ENCODE measurements around the gene PQBP1. TPM values are rescaled to one million over a fixed set of nuclear protein-coding genes. Genes with fewer than 3 reads are reported as not detected.

PQBP1 gene
- total RNA-seq, 1 donor = 32.9 TPM

- H3K9me3 ChIP-seq (ENCODE audit: low read depth, low read length) = no peaks in the 10 kb centered on the region
- H2AFZ ChIP-seq (ENCODE audit: low read length) = no peak overlapping the region
- H3K27me3 ChIP-seq (ENCODE audit: insufficient read depth, low read length) = no peaks in the 10 kb centered on the region
- no peak for DNase-seq (ENCODE audit: insufficient read length, low spot score, missing footprints)
- H3K4me1 ChIP-seq (ENCODE audit: insufficient read depth, low read length) = peaks cover 14% of the 10 kb centered on the region
- no peak for TF ChIP-seq CTCF (IDR thresholded peaks at IDR 0.05; ENCODE audit: extremely low read depth, low read depth, low read length)
- no peak overlapping the region for H3K27ac ChIP-seq (ENCODE audit: low read depth, low read length)
- H3K4me2 ChIP-seq (ENCODE audit: insufficient read depth, low read length) = no peak overlapping the region
- no peaks in the 10 kb centered on the region for H4K20me1 ChIP-seq (ENCODE audit: insufficient read depth, low read length)
- peaks cover 3% of the 10 kb centered on the region for H3K36me3 ChIP-seq (ENCODE audit: insufficient read depth, low read length)
- peaks cover 20% of the 10 kb centered on the region for H3K79me2 ChIP-seq (ENCODE audit: insufficient read depth, low read length)
- H3K4me3 ChIP-seq (ENCODE audit: insufficient read depth, low read length) = no peak overlapping the region
These were observed 4.0 kb upstream of the PQBP1 start for GRCh38 chrX:48893556-48894348.

GRCh38 chrX:48894891-48895290, 2.8 kb upstream of the PQBP1 start:
- H3K4me1 ChIP-seq (ENCODE audit: insufficient read depth, low read length) = peaks cover 14% of the 10 kb centered on the region
- H3K4me3 ChIP-seq (ENCODE audit: insufficient read depth, low read length) = no peak overlapping the region
- no peaks in the 10 kb centered on the region for H3K9me3 ChIP-seq (ENCODE audit: low read depth, low read length)
- no peaks in the 10 kb centered on the region for H3K27me3 ChIP-seq (ENCODE audit: insufficient read depth, low read length)
- no peak overlapping the region for H2AFZ ChIP-seq (ENCODE audit: low read length)
- H4K20me1 ChIP-seq (ENCODE audit: insufficient read depth, low read length) = no peaks in the 10 kb centered on the region
- peaks cover 3% of the 10 kb centered on the region for H3K36me3 ChIP-seq (ENCODE audit: insufficient read depth, low read length)
- TF ChIP-seq CTCF (IDR thresholded peaks at IDR 0.05; ENCODE audit: extremely low read depth, low read depth, low read length) = no peak
- peak; percentile 35 for DNase-seq (ENCODE audit: insufficient read length, low spot score, missing footprints)
- H3K79me2 ChIP-seq (ENCODE audit: insufficient read depth, low read length) = peaks cover 29% of the 10 kb centered on the region
- no peak overlapping the region for H3K4me2 ChIP-seq (ENCODE audit: insufficient read depth, low read length)
- no peak overlapping the region for H3K27ac ChIP-seq (ENCODE audit: low read depth, low read length)

- H3K9me3 ChIP-seq (ENCODE audit: low read depth, low read length) = no peaks in the 10 kb centered on the region
- H3K27ac ChIP-seq (ENCODE audit: low read depth, low read length) = peak overlapping the region; percentile 91
- H4K20me1 ChIP-seq (ENCODE audit: insufficient read depth, low read length) = no peaks in the 10 kb centered on the region
- H3K4me3 ChIP-seq (ENCODE audit: insufficient read depth, low read length) = peak overlapping the region; percentile 91
- peaks cover 14% of the 10 kb centered on the region for H3K4me1 ChIP-seq (ENCODE audit: insufficient read depth, low read length)
- peaks cover 8% of the 10 kb centered on the region for H3K36me3 ChIP-seq (ENCODE audit: insufficient read depth, low read length)
- TF ChIP-seq CTCF (IDR thresholded peaks at IDR 0.05; ENCODE audit: extremely low read depth, low read depth, low read length) = no peak
- peak overlapping the region; percentile 90 for H3K4me2 ChIP-seq (ENCODE audit: insufficient read depth, low read length)
- peaks cover 31% of the 10 kb centered on the region for H3K79me2 ChIP-seq (ENCODE audit: insufficient read depth, low read length)
- H3K27me3 ChIP-seq (ENCODE audit: insufficient read depth, low read length) = no peaks in the 10 kb centered on the region
- peak; percentile 83 for DNase-seq (ENCODE audit: insufficient read length, low spot score, missing footprints)
- peak overlapping the region; percentile 91 for H2AFZ ChIP-seq (ENCODE audit: low read length)
These were observed 1.1 kb upstream of the PQBP1 start for GRCh38 chrX:48896611-48897011.

GRCh38 chrX:48897157-48897624, 539 bp upstream of the PQBP1 start:
- H3K4me2 ChIP-seq (ENCODE audit: insufficient read depth, low read length) = peak overlapping the region; percentile 90
- no peak for TF ChIP-seq CTCF (IDR thresholded peaks at IDR 0.05; ENCODE audit: extremely low read depth, low read depth, low read length)
- peak overlapping the region; percentile 91 for H3K27ac ChIP-seq (ENCODE audit: low read depth, low read length)
- H3K9me3 ChIP-seq (ENCODE audit: low read depth, low read length) = no peaks in the 10 kb centered on the region
- peak overlapping the region; percentile 91 for H3K4me3 ChIP-seq (ENCODE audit: insufficient read depth, low read length)
- peaks cover 10% of the 10 kb centered on the region for H3K4me1 ChIP-seq (ENCODE audit: insufficient read depth, low read length)
- H3K36me3 ChIP-seq (ENCODE audit: insufficient read depth, low read length) = peaks cover 8% of the 10 kb centered on the region
- H3K79me2 ChIP-seq (ENCODE audit: insufficient read depth, low read length) = peaks cover 31% of the 10 kb centered on the region
- H3K27me3 ChIP-seq (ENCODE audit: insufficient read depth, low read length) = no peaks in the 10 kb centered on the region
- peak overlapping the region; percentile 91 for H2AFZ ChIP-seq (ENCODE audit: low read length)
- peaks cover under 1% of the 10 kb centered on the region for H4K20me1 ChIP-seq (ENCODE audit: insufficient read depth, low read length)
- DNase-seq (ENCODE audit: insufficient read length, low spot score, missing footprints) = no peak

Data from osteoblast (primary cell).